Erythroblast (primary cell): ENCODE data around the gene TRIM54.

ENCODE experiments used
- GATA1 ChIP-seq: IDR thresholded peaks from 2 replicates; pipeline ENCODE4 v1.6.1; 2011; ENCODE audit warnings: low read depth, mild to moderate bottlenecking, control low read depth, low read length, moderate library complexity
- POLR2A ChIP-seq: IDR thresholded peaks from 2 replicates; pipeline ENCODE4 v1.6.1; 2011; ENCODE audit warnings: mild to moderate bottlenecking, low read length

DNA sequence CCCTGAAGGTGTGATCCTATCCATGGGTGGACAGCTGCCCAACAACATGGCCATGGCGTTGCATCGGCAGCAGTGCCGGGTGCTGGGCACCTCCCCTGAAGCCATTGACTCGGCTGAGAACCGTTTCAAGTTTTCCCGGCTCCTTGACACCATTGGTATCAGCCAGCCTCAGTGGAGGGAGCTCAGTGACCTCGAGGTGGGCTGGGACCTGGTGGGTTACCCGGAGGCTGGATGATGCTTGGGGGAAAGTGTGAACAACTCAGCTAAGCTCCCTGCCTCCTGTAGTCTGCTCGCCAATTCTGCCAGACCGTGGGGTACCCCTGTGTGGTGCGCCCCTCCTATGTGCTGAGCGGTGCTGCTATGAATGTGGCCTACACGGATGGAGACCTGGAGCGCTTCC, 48.9 kb upstream of the TRIM54 start:
- TF ChIP-seq POLR2A (no peak), GATA1 (no peak)
